Endothelial cell of umbilical vein (primary cell): ENCODE measurements around the gene HP1BP3. TPM values are rescaled to one million over a fixed set of nuclear protein-coding genes. Genes with fewer than 3 reads are reported as not detected.
A peak's percentile ranks its signal among the peaks of the same experiment; 100 is the strongest.

ENCODE experiments used
- BruUV-seq: library from RNA; stranded (reverse); fragments of 400-500 nt; replicated peaks from 2 replicates; lab custom pipeline; 2021; lab: Mats Ljungman, UMichigan
- CTCF ChIA-PET: fragments of 300-600, 350-600 bp; sonication (Branson Sonifier 250); formaldehyde crosslinking; loops from one replicate; lab custom pipeline; 2021; ENCODE audit warnings: antibody characterized with exemption, inconsistent platforms; lab: Charles Lee
- POLR2A ChIA-PET: fragments of 300-600, 350-600 bp; sonication (Branson Sonifier 250); formaldehyde crosslinking; loops from one replicate; lab custom pipeline; 2021; ENCODE audit warnings: antibody characterized with exemption, inconsistent platforms; lab: Charles Lee
- DNase-seq: peaks from one replicate; pipeline ENCODE4 v3.0.0-alpha.2; 2011; ENCODE audit warnings: low read depth, low spot score
- FAIRE-seq: peaks from 2 replicates; lab custom pipeline; 2011; peaks lifted over from hg19 to GRCh38; lab: Jason Lieb, UNC
- H2AFZ ChIP-seq: 2 replicates; pipeline ENCODE4 v1.6.0; 2012; ENCODE audit warnings: low read depth, low read length, control low read depth, inconsistent platforms
- H3K27ac ChIP-seq: 2 replicates; pipeline ENCODE4 v1.5.1; 2011; ENCODE audit warnings: low read depth, mild to moderate bottlenecking, control low read depth, low read length, moderate library complexity; ENCODE audit not compliant: insufficient read depth
- H3K27me3 ChIP-seq, 2 experiments: 2 replicates each; pipeline versions ENCODE4 v1.6.0 to v1.6.1; 2011; ENCODE audit warnings: low read length in 2 of 2, mixed read lengths in 1 of 2; ENCODE audit not compliant: control insufficient read depth in 2 of 2, insufficient read depth in 2 of 2
- H3K36me3 ChIP-seq, 2 experiments: 2 replicates in 1 of 2; 3 replicates in 1 of 2; pipeline ENCODE4 v1.5.1; 2011; ENCODE audit warnings: low read length in 2 of 2, mild to moderate bottlenecking in 1 of 2, moderate library complexity in 1 of 2; ENCODE audit not compliant: control insufficient read depth in 2 of 2, insufficient read depth in 2 of 2; ENCODE audit errors: extremely low read depth in 1 of 2
- H3K4me1 ChIP-seq: 3 replicates; pipeline ENCODE4 v1.5.1; 2011; ENCODE audit warnings: mild to moderate bottlenecking, low read length; ENCODE audit not compliant: control insufficient read depth, insufficient read depth; ENCODE audit errors: extremely low read depth
- H3K4me2 ChIP-seq: 2 replicates; pipeline ENCODE4 v1.6.1; 2011; ENCODE audit warnings: low read length, control low read depth, mixed read lengths; ENCODE audit not compliant: insufficient read depth
- H3K4me3 ChIP-seq, 3 experiments: fragments of 200-600 bp in 1 of 3; sonication (generic), shearing (Covaris generic) in 1 of 3; replicated peaks in 1 of 3; 2 replicates each; pipeline ENCODE4 v1.5.1; 2011 to 2016; ENCODE audit warnings: control low read depth in 3 of 3, low read length in 3 of 3, mild to moderate bottlenecking in 2 of 3, inconsistent platforms in 1 of 3, low read depth in 1 of 3, moderate library complexity in 1 of 3; ENCODE audit not compliant: insufficient read depth in 1 of 3
- H3K79me2 ChIP-seq: 2 replicates; pipeline ENCODE4 v1.6.0; 2012; ENCODE audit warnings: low read length, inconsistent platforms; ENCODE audit not compliant: control insufficient read depth, insufficient read depth
- H3K9ac ChIP-seq: replicated peaks from 2 replicates; pipeline ENCODE3; 2011; ENCODE audit warnings: low read length, control low read depth; ENCODE audit not compliant: insufficient read depth; ENCODE audit errors: extremely low read depth
- H3K9me1 ChIP-seq: replicated peaks from 3 replicates; pipeline ENCODE4 v1.6.0; 2011; ENCODE audit warnings: mild to moderate bottlenecking, low read length; ENCODE audit not compliant: control insufficient read depth, insufficient read depth; ENCODE audit errors: extremely low read depth
- H3K9me3 ChIP-seq: replicated peaks from 2 replicates; pipeline ENCODE4 v1.5.1; 2012; ENCODE audit warnings: low read length, inconsistent platforms; ENCODE audit not compliant: control insufficient read depth, insufficient read depth
- H4K20me1 ChIP-seq: replicated peaks from 2 replicates; pipeline ENCODE3; 2011; ENCODE audit warnings: mild to moderate bottlenecking, low read length; ENCODE audit not compliant: control insufficient read depth, insufficient read depth; ENCODE audit errors: extremely low read depth
- CTCF ChIP-seq, 2 donors: IDR thresholded peaks; 1 replicate in 1 of 2; 2 replicates in 1 of 2; pipeline ENCODE4 v1.5.1; 2011; ENCODE audit warnings: low read length in 2 of 2, mild to moderate bottlenecking in 2 of 2, moderate library complexity in 2 of 2, control low read depth in 1 of 2, inconsistent platforms in 1 of 2, low read depth in 1 of 2; ENCODE audit not compliant: insufficient read depth in 1 of 2; ENCODE audit errors: extremely low read depth in 1 of 2
- EZH2 ChIP-seq: IDR thresholded peaks from 2 replicates; pipeline ENCODE4 v1.6.1; 2012; ENCODE audit warnings: borderline replicate concordance, low read depth, mild to moderate bottlenecking, moderate library complexity, low read length, inconsistent platforms; ENCODE audit not compliant: severe bottlenecking
- FOS ChIP-seq: IDR thresholded peaks from 2 replicates; pipeline ENCODE4 v1.6.1; 2011; ENCODE audit warnings: mild to moderate bottlenecking, low read length, moderate library complexity, borderline replicate concordance; ENCODE audit not compliant: insufficient read depth
- GATA2 ChIP-seq: IDR thresholded peaks from 2 replicates; pipeline ENCODE4 v1.7.0; 2011; ENCODE audit warnings: low read depth, mild to moderate bottlenecking, moderate library complexity, mixed read lengths, low read length; ENCODE audit not compliant: insufficient read length, insufficient read depth
- JUN ChIP-seq: IDR thresholded peaks from 2 replicates; pipeline ENCODE4 v1.6.1; 2011; ENCODE audit warnings: borderline replicate concordance, low read depth; ENCODE audit not compliant: insufficient read length, insufficient read depth
- MAX ChIP-seq: IDR thresholded peaks from 2 replicates; pipeline ENCODE4 v1.6.1; 2011; ENCODE audit not compliant: insufficient read depth, insufficient read length
- MYC ChIP-seq: IDR thresholded peaks from one replicate; pipeline ENCODE4 v1.6.1; 2011; ENCODE audit warnings: mild to moderate bottlenecking, low read depth, low read length
- POLR2A ChIP-seq: IDR thresholded peaks from 2 replicates; pipeline ENCODE4 v1.6.1; 2012; ENCODE audit warnings: low read depth, mild to moderate bottlenecking, control low read depth, low read length
- POLR2AphosphoS5 ChIP-seq: IDR thresholded peaks from 2 replicates; pipeline ENCODE4 v1.6.1; 2012; ENCODE audit warnings: low read depth, mild to moderate bottlenecking, control low read depth, low read length, moderate library complexity; ENCODE audit not compliant: insufficient read depth
- dilution Hi-C: fragments of 300-500 bp; cut with MboI; formaldehyde crosslinking; loops from one replicate; pipeline ENCODE4 v1.15.0; 2019; ENCODE audit warnings: low sequenced_read_pairs; ENCODE audit not compliant: extremely low pct_ligation_motif_present
- intact Hi-C: fragments of 100-400 bp; cut with micrococcal nuclease; formaldehyde crosslinking; loops from one replicate; pipeline ENCODE4 v1.10.0; 2022
- polyA plus RNA-seq, 4 experiments: library from polyadenylated mRNA; depleted of rRNA in 3 of 4; stranded (reverse) in 3 of 4; unstranded in 1 of 4; fragments of >200 nt; gene quantifications; 2 replicates each; pipeline versions ENCODE4 v1.2.1 to v1.2.3, GENCODE V29; 2011 to 2012; ENCODE audit warnings: missing spikeins in 1 of 4
- total RNA-seq: library from RNA; stranded (reverse); gene quantifications from 2 replicates; pipeline ENCODE4 v1.2.3, GENCODE V29; 2021

The HP1BP3 gene
- total and polyA plus RNA-seq, 2 donors (not counting 3 experiments of a cell fraction or from before 2014, with no cell fraction given): 87.2 to 231 TPM

- peak; percentile 4 for FAIRE-seq
- Histone ChIP-seq H3K4me3 (no peak overlapping the region), H3K27ac (no peak overlapping the region), H3K4me1 (no peaks in the 10 kb centered on the region), H4K20me1 (no peaks in the 10 kb centered on the region), H3K9me3 (no peaks in the 10 kb centered on the region), H3K79me2 (no peaks in the 10 kb centered on the region), H3K4me2 (no peak overlapping the region), H2AFZ (no peak overlapping the region), H3K27me3 (no peaks in the 10 kb centered on the region), H3K9ac (no peak overlapping the region), H3K36me3 (peaks cover 0 to 3% of the 10 kb centered on the region in 2 experiments), H3K9me1 (no peaks in the 10 kb centered on the region)
- dilution Hi-C loops: no loop called here
- ChIA-PET POLR2A (interaction anchor here (0.7 kb wide), 1 partner anchor 17 kb away, joined by 3 read pairs; no protein-coding TSS in a partner anchor), CTCF (interaction anchor here (0.8 to 2.3 kb wide), 4 partner anchors 12 to 365 kb away, joined by 3 to 9 read pairs (median 4); no protein-coding TSS in a partner anchor)
- no TSS peak for BruUV-seq
- intact Hi-C loops: no loop called here
- TF ChIP-seq MYC (no peak), POLR2AphosphoS5 (no peak), EZH2 (no peak), GATA2 (no peak), CTCF (IDR thresholded peaks at IDR 0.05; ENCODE audit: extremely low read depth in 1 of 2, insufficient read depth in 1 of 2, low read depth in 1 of 2, low read length in 2 of 2) (no peak), MAX (no peak), FOS (no peak), POLR2A (no peak), JUN (no peak)
- no peak for DNase-seq
Measured at GRCh38 chr1:20829946-20830345, 42.8 kb upstream of the HP1BP3 start.
